CD4-positive, CD25-positive, alpha-beta regulatory T cell (primary cell): ENCODE results near the gene CFAP92. TPM values are rescaled to one million over a fixed set of nuclear protein-coding genes. Genes with fewer than 3 reads are reported as not detected.

Experiments used
- ATAC-seq, 2 donors: fragments of 150-1000 bp; cut with Tn5 transposase; one replicate each; pipeline ENCODE4 v1.10.0; 2021; ENCODE audit warnings: low read depth in 2 of 2, moderate number of reproducible peaks in 2 of 2, moderate library complexity in 1 of 2
- DNase-seq, 3 donors: peaks; one replicate each; pipeline versions ENCODE4 v3.0.0 to v3.0.0-alpha.2; 2012 to 2022; ENCODE audit warnings: mixed read lengths in 1 of 3
- H3K27ac ChIP-seq: one replicate; pipeline ENCODE4 v1.7.0; 2013; ENCODE audit warnings: mild to moderate bottlenecking, low read length; ENCODE audit not compliant: insufficient read depth, poor library complexity, severe bottlenecking
- H3K27me3 ChIP-seq: one replicate; pipeline ENCODE4 v1.7.0; 2013; ENCODE audit warnings: low read length; ENCODE audit not compliant: control insufficient read depth, insufficient read depth
- H3K36me3 ChIP-seq: one replicate; pipeline ENCODE4 v1.7.0; 2013; ENCODE audit warnings: mild to moderate bottlenecking, low read length, moderate library complexity; ENCODE audit not compliant: control insufficient read depth, insufficient read depth
- H3K4me1 ChIP-seq: 2 replicates; pipeline ENCODE4 v1.7.0; 2013; ENCODE audit warnings: mild to moderate bottlenecking, low read length; ENCODE audit not compliant: insufficient read depth, control insufficient read depth, poor library complexity, severe bottlenecking
- H3K4me3 ChIP-seq: one replicate; pipeline ENCODE4 v1.7.0; 2013; ENCODE audit warnings: low read depth, mild to moderate bottlenecking, low read length, moderate library complexity
- H3K9me3 ChIP-seq, 2 experiments: 1 replicate in 1 of 2; 2 replicates in 1 of 2; pipeline ENCODE4 v1.7.0; 2013; ENCODE audit warnings: low read length in 2 of 2, mild to moderate bottlenecking in 1 of 2, moderate library complexity in 1 of 2; ENCODE audit not compliant: control insufficient read depth in 2 of 2
- H3K27ac Mint-ChIP-seq, 3 donors: one replicate each; pipeline ENCODE4 v1.8.0; 2020 to 2022; ENCODE audit warnings: mild to moderate bottlenecking in 3 of 3, mixed read lengths in 3 of 3, moderate library complexity in 2 of 3
- H3K27me3 Mint-ChIP-seq: one replicate; pipeline ENCODE4 v1.8.0; 2022; ENCODE audit warnings: mild to moderate bottlenecking, mixed read lengths
- H3K36me3 Mint-ChIP-seq: one replicate; pipeline ENCODE4 v1.8.0; 2020; ENCODE audit warnings: mixed read lengths
- H3K4me1 Mint-ChIP-seq, 4 donors: one replicate each; pipeline ENCODE4 v1.8.0; 2020 to 2022; ENCODE audit warnings: mixed read lengths in 4 of 4, mild to moderate bottlenecking in 1 of 4
- H3K4me3 Mint-ChIP-seq, 4 donors: one replicate each; pipeline ENCODE4 v1.8.0; 2020 to 2022; ENCODE audit warnings: mild to moderate bottlenecking in 4 of 4, mixed read lengths in 4 of 4, moderate library complexity in 3 of 4
- H3K9me3 Mint-ChIP-seq, 7 donors: one replicate each; pipeline ENCODE4 v1.8.0; 2020 to 2022; ENCODE audit warnings: mixed read lengths in 7 of 7, mild to moderate bottlenecking in 3 of 7, moderate library complexity in 2 of 7
- polyA plus RNA-seq, 4 donors: library from polyadenylated mRNA; unstranded; fragments of 300-500 nt; fragmentation: Illumina TruSeq; gene quantifications; one replicate each; pipeline ENCODE4 v1.2.3, GENCODE V29; 2021
- total RNA-seq: library from RNA; stranded (reverse); gene quantifications from one replicate; pipeline ENCODE4 v1.2.3, GENCODE V29; 2022

The CFAP92 gene
- total and polyA plus RNA-seq, 5 donors from 2014 or later, result 0.28 TPM; not detected in 4

DNA sequence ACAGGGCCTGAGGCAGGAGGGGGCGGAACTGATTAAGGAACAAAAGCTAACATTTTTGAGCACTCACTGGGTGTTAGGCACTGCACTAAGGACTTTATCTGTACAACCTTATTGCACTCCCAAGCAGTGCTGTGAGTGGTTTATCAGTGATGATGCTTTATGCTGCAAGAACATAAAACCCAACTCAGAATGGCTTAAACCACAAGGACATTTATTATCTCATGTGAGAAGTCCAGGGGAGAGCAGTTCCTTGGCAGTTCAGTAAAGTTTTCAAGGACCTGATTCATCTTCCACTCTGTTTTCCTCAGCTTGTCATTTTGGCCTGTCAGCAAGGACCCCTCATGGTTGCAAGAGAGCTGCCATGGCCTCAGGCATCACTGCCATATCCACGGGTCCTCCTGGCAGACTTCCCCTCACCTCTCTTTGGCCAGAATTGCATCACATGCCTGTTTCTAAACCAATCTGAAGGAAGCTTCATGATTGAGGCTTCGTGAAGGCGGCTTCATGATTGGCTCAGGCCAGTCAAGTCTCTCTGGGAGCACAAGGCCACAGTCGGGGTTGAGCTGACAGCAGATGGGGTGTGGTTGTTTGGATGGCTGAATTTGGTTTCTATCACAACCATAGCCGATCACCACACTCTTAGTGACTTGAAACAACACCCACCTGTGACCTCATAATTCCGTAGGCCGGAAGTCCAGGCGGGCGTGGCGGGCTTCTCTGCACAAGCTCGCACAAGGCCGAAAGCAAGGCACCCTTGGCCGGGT is 23.0 kb upstream of the CFAP92 start:
- no peaks in the 10 kb centered on the region for H3K27me3 ChIP-seq
- Mint-ChIP-seq H3K4me1 (peaks cover 4 to 45% (median 20%) of the 10 kb centered on the region in 4 donors), H3K36me3 (no peaks in the 10 kb centered on the region), H3K4me3 (peak overlapping the region in 1 of 4 donors; percentile 62), H3K27ac (peak overlapping the region; percentile 85 to 91 (median 90)), H3K27me3 (peaks cover 4% of the 10 kb centered on the region), H3K9me3 (no peaks in the 10 kb centered on the region)
- peak overlapping the region; percentile 34 for H3K27ac ChIP-seq
- H3K4me3 ChIP-seq, result no peak overlapping the region
- H3K36me3 ChIP-seq, result no peaks in the 10 kb centered on the region
- peaks cover 24% of the 10 kb centered on the region for H3K4me1 ChIP-seq
- no peak for ATAC-seq
- H3K9me3 ChIP-seq, result no peaks in the 10 kb centered on the region
- no peak for DNase-seq

DNA sequence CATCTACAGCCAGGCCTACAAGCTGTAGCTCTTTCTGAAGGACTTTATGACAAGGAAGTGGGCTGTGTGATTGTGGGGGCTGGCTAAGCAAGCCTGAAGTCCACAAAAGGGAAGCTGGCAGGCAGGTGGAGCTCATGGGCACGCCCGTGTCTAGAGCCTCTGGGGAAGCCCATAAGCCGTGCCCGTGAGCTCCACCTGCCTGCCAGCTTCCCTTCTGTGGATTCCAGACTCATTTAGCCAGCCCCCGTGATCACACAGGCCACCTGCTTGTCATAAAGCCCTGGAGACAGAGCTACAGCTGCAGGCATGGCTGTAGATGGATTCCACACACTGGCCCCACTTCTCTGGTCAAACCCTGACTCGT is 22.5 kb upstream of the CFAP92 start:
- peaks cover 24% of the 10 kb centered on the region for H3K4me1 ChIP-seq
- H3K9me3 ChIP-seq, result no peaks in the 10 kb centered on the region
- DNase-seq (peak; percentile 26 to 70 (median 41)), ATAC-seq (peak; percentile 74 to 75)
- H3K27ac Mint-ChIP-seq, result peak overlapping the region in 2 of 3 donors; percentile 91 to 95
- no peaks in the 10 kb centered on the region for H3K9me3 Mint-ChIP-seq
- no peaks in the 10 kb centered on the region for H3K36me3 Mint-ChIP-seq
- H3K4me3 ChIP-seq, result peak overlapping the region; percentile 62
- peak overlapping the region; percentile 4 to 86 (median 80) for H3K4me3 Mint-ChIP-seq
- peaks cover 4 to 45% (median 19%) of the 10 kb centered on the region in 4 donors for H3K4me1 Mint-ChIP-seq
- H3K27me3 ChIP-seq, result no peaks in the 10 kb centered on the region
- no peaks in the 10 kb centered on the region for H3K36me3 ChIP-seq
- peaks cover 4% of the 10 kb centered on the region for H3K27me3 Mint-ChIP-seq
- H3K27ac ChIP-seq, result peak overlapping the region; percentile 34

DNA sequence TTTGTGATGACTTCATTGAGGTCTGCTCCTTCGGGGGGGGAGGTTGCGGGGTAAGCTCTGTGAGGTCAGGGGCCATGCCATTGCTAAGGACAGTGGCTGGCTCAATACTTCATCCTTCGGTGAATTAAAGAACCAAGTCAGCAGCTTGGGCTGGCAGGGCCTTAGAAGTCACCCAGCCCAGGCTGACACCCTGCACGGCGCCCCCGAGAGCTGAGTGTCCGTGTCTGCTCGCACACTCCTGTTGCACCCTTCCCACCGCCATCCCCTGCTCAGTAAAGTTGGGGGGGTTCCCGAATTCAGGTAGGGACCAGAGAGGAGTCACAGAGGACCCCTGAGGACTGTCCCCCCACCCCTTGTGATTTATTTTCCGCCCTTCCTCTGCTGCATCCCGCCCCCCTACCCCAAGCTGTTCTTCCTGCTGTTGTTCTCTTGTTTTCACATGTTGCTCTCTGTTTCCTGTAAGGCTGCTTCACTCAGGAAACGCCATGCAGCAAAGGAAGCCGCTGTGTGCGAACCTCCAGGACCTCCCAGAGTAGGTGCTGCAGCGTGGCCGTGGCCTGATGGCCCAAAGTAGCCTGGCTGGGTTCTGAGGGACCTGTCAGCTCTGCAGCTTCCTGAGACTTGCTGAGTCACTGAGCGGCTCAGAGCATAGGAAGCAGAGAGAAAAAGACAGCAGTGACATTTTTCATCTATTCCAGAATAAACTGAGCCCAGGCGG is 21.7 kb upstream of the CFAP92 start:
- Mint-ChIP-seq H3K27me3 (peaks cover 4% of the 10 kb centered on the region), H3K4me3 (peak overlapping the region; percentile 4 to 86 (median 80)), H3K9me3 (no peaks in the 10 kb centered on the region), H3K4me1 (peaks cover 4 to 45% (median 19%) of the 10 kb centered on the region in 4 donors), H3K27ac (peak overlapping the region; percentile 91 to 96 (median 95)), H3K36me3 (no peaks in the 10 kb centered on the region)
- Histone ChIP-seq H3K27ac (peak overlapping the region; percentile 31), H3K4me1 (peaks cover 24% of the 10 kb centered on the region), H3K9me3 (no peaks in the 10 kb centered on the region), H3K4me3 (peak overlapping the region; percentile 62), H3K27me3 (no peaks in the 10 kb centered on the region), H3K36me3 (no peaks in the 10 kb centered on the region)
- ATAC-seq (peak; percentile 47 to 59), DNase-seq (peak in 1 of 3 donors; percentile 72)

DNA sequence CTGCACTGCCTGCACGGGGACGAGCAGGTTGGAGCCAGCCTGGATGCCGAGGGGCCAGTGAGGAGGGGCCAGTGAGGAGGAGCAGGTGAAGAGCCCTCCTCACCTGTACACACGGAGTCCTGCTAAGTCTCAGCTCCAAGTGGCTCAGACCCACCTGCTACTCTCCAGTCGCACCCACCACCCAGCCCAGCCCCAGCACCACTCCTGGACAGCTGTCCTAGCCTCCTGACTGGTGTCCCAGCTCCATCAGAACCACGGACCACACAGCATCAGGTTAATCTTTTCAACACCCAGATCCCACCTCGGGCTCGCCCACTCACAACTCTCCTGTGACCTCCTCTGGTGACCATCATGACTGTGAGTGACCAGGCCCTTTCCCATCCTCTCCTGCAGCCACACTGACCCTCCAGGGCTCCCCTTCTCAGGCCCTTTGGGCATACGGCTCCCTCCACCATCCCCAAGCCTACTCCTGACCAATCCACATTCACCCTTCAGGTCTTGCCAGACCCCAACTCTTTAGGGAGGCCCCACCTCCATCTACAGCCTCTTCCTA is 21.0 kb upstream of the CFAP92 start:
- Mint-ChIP-seq H3K36me3 (no peaks in the 10 kb centered on the region), H3K9me3 (no peaks in the 10 kb centered on the region), H3K4me1 (peaks cover 4 to 45% (median 19%) of the 10 kb centered on the region in 4 donors), H3K27ac (peak overlapping the region; percentile 91 to 96 (median 95)), H3K27me3 (peaks cover 4% of the 10 kb centered on the region), H3K4me3 (peak overlapping the region in 3 of 4 donors; percentile 21 to 67 (median 52))
- no peak overlapping the region for H3K4me3 ChIP-seq
- H3K27ac ChIP-seq, result no peak overlapping the region
- H3K9me3 ChIP-seq, result no peaks in the 10 kb centered on the region
- no peaks in the 10 kb centered on the region for H3K27me3 ChIP-seq
- no peaks in the 10 kb centered on the region for H3K36me3 ChIP-seq
- ATAC-seq (no peak), DNase-seq (no peak)
- peaks cover 24% of the 10 kb centered on the region for H3K4me1 ChIP-seq

DNA sequence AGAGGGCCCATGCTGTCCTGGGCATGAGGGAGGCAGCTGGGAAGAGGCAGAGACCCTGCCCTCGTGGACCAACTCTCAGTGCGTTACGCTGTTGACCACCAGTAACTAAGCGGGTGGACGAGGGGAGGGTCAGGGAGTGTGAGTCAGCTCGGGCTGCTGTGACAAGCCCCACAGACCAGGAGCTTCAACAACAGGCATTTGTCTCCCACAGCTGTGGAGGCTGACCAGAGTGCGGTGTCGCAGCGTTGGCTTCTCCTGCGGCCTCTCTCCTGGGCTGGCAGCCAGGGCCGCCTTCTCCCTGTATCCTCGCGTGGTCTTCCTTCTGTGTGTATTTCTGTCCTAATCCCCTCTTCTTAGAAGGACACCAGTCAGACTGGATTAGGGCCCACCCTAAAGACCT is 20.3 kb upstream of the CFAP92 start:
- H3K36me3 Mint-ChIP-seq, result no peaks in the 10 kb centered on the region
- H3K27me3 Mint-ChIP-seq, result peaks cover 4% of the 10 kb centered on the region
- no peak overlapping the region for H3K4me3 Mint-ChIP-seq
- H3K36me3 ChIP-seq, result no peaks in the 10 kb centered on the region
- ATAC-seq (no peak), DNase-seq (no peak)
- no peaks in the 10 kb centered on the region for H3K9me3 Mint-ChIP-seq
- peaks cover 4 to 45% (median 19%) of the 10 kb centered on the region in 4 donors for H3K4me1 Mint-ChIP-seq
- no peaks in the 10 kb centered on the region for H3K9me3 ChIP-seq
- H3K27ac Mint-ChIP-seq, result peak overlapping the region in 2 of 3 donors; percentile 95 to 96
- H3K27me3 ChIP-seq, result no peaks in the 10 kb centered on the region
- peaks cover 24% of the 10 kb centered on the region for H3K4me1 ChIP-seq
- no peak overlapping the region for H3K4me3 ChIP-seq
- no peak overlapping the region for H3K27ac ChIP-seq

DNA sequence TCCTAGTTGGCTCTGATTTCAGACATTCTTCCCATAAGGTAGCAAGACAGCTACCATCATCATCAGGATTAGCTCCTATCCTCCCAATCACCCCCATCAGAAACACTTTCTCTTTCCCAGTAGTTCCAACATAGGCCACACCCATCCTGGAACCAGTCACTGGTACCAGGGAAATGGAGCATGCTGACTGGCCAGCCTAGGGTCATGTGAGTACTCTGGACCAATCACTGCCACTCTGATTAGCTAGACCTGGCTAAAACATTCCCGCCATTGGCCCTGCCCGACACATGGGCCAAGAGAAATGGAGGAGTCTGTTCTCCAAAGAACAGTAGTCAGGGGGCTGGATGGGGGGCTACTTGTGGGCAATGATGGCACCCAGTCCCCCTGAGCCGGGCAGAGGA is 19.6 kb upstream of the CFAP92 start:
- peaks cover 24% of the 10 kb centered on the region for H3K4me1 ChIP-seq
- H3K36me3 Mint-ChIP-seq, result no peaks in the 10 kb centered on the region

DNA sequence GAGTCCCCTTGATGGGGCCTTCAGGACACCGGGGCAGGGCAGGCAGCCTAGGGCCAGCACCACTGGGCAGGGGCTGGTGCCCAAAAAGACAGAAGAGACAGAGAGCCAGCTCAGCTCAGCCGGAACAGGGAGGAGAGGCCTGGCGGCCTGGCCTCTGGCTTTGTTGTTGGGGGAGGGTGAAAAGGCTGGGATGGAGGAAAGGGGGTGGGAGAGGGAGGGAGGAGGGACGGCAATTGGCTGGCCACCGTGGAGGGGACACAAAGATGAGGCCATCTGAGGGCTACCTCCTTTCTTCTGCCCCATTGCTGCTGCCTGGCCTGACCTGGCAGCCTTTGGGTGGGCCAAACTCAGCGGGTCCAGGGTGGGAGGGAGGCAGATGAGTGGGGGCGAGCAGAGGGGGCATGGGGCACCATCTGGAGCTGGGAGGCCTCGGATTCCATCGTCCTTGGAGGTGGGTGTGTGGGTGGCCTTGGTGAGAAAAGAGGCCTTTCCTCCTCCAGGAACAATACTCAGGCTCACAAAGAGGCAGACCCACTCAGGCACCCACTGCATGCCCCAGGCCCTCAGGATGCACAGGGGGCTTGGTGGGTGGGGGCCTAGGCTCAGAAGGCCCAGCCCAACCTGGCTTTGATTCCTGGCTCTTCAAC is 16.6 kb upstream of the CFAP92 start:
- no peaks in the 10 kb centered on the region for H3K9me3 Mint-ChIP-seq
- peaks cover 0 to 22% (median 4%) of the 10 kb centered on the region in 4 donors for H3K4me1 Mint-ChIP-seq
- no peaks in the 10 kb centered on the region for H3K36me3 ChIP-seq
- peaks cover 10% of the 10 kb centered on the region for H3K27me3 Mint-ChIP-seq
- no peak overlapping the region for H3K27ac Mint-ChIP-seq
- peaks cover 7% of the 10 kb centered on the region for H3K4me1 ChIP-seq
- no peaks in the 10 kb centered on the region for H3K27me3 ChIP-seq
- no peak for ATAC-seq
- no peak for DNase-seq
- no peaks in the 10 kb centered on the region for H3K9me3 ChIP-seq
- no peak overlapping the region for H3K4me3 Mint-ChIP-seq
- H3K4me3 ChIP-seq, result no peak overlapping the region
- H3K36me3 Mint-ChIP-seq, result no peaks in the 10 kb centered on the region
- no peak overlapping the region for H3K27ac ChIP-seq

More for the DNA sequence above, 19.6 kb upstream of the CFAP92 start:
- no peak overlapping the region for H3K4me3 Mint-ChIP-seq
- DNase-seq, result no peak
- peak overlapping the region; percentile 39 to 61 (median 53) for H3K27ac Mint-ChIP-seq
- peaks cover 4 to 41% (median 16%) of the 10 kb centered on the region in 4 donors for H3K4me1 Mint-ChIP-seq
- Histone ChIP-seq H3K4me3 (no peak overlapping the region), H3K9me3 (no peaks in the 10 kb centered on the region), H3K27ac (no peak overlapping the region), H3K27me3 (no peaks in the 10 kb centered on the region), H3K36me3 (no peaks in the 10 kb centered on the region)
- H3K27me3 Mint-ChIP-seq, result no peaks in the 10 kb centered on the region
- H3K9me3 Mint-ChIP-seq, result no peaks in the 10 kb centered on the region
- ATAC-seq, result no peak
